GM19395 (cell line): ENCODE measurements around the gene FLAD1.

Experiments used
- ATAC-seq: cut with Tn5 transposase; IDR thresholded peaks from one replicate; pipeline ENCODE4 v1.9.1; 2021; ENCODE audit warnings: mild to moderate bottlenecking, moderate library complexity; ENCODE audit not compliant: unreplicated experiment

The FLAD1 gene

DNA sequence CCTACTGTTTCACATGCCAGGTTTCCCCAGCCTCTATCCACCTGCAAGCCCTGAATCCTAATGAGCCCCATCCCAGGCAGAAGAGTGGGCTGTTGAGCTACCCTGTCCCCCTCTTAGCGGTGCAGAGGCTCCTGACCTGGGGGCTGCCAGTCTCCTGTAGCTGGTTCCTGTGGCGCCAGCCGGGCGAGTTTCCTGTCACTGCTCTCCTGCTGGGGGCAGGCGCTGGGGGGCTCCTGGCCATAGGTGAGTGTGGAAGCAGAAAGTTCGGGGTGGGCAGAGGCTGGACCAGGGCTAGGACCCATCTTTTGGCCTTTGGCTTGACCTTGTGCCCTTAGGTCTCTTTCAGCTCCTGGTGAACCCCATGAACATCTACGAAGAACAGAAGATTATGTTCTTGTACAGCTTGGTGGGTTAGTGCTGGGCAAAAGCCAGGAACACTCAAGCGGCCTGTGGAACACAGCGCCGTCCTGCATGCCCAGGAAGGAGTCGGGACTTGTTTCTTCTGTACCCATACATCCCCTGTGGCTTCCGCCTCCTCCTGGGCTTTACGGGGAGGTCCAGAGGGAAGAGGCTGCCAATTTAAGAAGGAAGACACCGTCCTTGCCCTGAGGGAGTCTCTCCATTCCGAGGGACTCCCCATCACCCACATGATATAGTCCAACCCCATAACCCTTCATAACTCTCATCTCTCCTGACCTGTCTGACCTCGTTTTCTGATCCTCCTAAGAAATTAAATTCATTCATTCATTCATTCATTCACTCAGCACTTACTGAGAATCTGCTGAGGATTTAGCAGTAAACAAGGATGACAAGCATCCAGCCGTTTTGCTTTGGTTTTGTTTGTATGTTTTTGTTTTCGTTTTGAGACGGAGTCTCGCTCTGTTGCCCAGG is 51.4 kb downstream of the FLAD1 start:
- no peak for ATAC-seq

DNA sequence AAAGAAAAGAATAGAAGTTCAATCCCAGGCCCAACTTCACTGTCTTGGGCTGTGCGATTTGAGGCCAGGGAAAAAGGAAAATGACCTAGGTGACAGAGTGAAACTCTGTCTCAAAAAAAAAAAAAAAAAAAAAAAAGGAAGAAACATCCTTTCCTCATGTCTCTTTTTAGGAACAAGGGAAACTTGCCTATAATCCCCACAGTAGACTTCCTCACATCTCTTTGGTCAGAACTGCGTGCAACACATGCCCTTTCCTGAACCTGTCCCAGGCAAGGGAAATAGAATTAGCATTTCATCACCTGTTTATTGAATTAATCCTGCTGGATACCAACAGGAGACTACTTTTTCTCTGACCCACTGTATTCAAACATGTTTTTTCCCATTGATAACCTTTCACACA is 52.8 kb downstream of the FLAD1 start:
- ATAC-seq: no peak

DNA sequence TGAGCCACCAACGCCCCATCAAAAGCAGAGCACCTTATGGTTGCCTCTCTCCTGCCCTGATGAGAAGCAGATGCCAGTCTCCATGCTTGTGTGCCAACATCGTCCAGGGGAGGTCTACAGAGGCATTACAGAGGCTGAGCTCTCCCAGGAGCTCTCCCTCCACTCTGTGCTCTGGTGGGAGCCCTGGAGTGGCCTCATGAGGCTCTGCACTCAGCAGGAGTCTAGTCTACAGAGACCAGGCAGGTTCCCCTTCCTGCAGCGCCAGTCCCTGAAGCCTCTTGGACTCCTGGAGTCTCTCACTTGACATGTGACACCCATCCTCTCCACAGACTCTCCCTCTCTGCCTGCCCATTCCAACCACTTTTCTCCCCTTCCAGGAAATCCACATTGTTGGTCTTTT is 53.9 kb downstream of the FLAD1 start:
- ATAC-seq: no peak

DNA sequence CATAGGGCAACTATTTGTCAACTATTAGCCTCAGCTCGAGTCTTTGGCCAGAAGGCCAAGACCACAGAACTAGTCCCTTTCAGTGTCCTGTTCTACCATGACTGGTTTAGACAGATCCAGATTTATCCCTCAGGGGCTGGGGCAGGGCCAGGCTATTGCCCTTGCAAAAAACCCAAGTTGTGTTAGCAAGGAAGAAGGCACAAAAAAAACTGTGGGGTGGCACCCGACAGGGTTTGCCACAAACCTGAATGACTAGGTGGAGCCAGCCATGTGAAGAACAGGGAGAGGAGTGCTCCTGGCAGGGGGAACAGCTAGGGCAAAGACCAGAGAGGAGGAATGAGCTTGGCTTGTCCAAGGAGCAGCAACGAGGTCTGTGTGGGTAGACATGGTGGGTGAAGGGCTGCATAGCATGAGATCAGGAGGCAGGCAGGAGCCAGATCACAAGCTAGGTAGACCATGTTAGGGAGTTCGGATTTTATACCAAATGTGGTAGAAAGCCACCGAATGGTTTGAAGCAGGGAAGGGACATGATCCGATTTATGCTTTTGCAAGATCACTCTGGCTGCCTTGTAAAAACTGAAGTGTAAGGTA is 54.8 kb downstream of the FLAD1 start:
- ATAC-seq: no peak

DNA sequence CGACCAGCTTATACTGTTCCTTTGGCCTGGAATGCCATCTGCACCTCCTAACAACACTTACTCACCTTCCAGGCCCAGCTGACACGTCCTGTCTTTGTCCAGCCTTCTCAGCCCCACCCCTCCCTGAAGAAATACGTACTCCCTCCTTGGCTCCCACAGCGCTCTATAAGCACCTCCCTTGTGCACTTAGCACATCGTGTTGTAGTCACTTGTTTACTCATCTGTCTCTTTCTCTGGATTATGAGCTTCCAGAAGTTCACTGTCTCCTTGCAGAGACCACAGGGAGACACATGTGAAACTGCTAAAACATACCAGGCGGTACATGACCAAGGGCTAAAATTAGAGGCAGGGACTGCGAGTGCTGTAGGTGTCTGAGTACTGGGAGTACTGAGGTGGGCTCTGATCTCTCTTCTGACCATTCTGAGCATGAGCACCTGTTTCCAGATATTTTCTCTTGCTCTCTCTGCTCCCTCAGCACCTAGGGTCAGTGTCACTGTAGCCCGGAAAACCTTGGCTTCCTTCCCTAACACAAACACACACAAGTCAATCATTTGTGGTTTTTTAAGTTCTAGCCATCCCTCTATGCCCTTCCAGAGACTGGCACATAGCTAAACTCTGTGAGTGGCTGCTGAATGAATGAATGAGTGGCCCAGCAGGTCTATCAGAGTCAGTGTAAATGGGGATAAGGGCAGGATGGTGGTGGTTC is 55.6 kb downstream of the FLAD1 start:
- no peak for ATAC-seq

DNA sequence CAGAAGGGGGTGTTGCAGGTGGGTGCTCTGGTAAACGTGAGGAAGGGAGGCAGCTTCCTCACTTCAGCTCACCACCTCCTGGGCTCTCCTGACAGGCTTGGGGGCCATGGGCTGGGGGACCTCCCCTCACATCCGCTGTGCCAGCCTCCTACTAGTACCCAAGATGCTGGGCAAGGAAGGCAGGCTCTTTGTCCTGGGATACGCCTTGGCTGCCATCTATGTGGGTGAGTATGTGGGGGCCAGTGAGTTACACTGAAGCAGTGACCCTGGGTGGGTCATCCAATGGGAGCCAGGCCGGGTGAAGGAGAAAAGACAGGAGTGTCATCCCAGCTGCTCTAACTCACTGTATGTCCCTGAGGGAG is 56.1 kb downstream of the FLAD1 start:
- ATAC-seq: no peak

DNA sequence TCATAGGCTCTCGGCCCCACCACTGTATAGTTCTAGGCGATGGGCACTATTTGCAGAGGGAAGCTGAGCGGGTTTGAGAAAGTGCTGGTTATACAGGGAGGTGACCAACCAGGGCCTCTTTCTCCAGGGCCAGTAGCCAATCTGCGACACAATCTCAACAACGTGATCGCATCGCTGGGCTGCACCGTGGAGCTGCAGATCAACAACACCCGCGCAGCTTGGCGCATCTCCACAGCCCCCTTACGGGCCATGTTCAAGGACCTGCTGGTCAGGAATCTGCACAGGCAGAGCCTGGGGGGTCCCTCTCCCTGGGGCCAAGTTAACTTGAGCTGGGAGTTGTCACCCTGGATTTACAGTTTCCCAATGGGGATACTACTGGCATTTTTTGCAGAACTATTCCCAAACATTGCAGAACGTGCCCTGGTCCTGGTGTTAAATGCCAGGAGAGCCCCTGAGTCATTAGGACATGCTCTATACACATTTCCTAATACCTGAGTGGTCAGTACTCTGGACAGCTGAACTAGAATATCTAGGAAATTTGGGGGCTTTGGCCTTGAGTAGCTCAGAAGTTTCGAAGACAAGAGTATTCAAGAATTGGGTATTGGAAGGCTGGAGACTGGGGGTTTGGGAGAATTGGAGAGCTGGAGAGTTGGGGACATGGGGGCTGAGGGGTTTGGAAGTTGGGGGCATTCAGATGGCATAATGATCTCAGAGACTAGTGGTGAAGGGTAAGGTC is 57.4 kb downstream of the FLAD1 start:
- no peak for ATAC-seq
